GM19324 (cell line): ENCODE measurements around the gene RFTN1.

Experiments used
- ATAC-seq: cut with Tn5 transposase; IDR thresholded peaks from one replicate; pipeline ENCODE4 v1.9.1; 2021; ENCODE audit warnings: mild to moderate bottlenecking, moderate library complexity; ENCODE audit not compliant: unreplicated experiment, low FRiP score

RFTN1 gene

DNA sequence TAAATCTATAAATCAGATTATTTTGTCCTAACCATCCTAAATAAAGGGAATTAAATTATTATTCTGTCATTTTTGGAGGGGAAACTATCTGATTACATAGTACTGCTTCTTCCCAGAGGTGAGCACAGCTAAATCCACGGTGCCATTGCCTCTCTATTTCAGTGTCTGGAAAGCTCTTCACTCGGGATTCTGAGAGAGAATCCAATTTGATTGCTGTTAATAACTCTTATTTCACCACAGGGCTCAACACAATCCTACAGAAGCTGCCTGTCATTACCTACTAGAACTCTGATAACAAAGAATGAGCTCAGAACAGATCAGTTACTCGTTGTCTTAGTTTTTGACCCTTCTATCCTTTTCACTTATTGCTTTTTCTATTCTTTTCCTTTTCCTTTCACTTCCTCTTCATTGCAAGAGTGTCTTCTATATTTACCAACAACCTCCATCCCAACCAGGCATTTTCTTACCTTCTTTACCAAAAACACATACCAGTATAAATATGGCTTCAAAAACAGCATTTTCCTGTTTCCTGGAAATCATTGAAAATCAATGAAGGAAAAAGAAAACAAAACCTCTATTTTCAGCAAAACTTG is 218.1 kb downstream of the RFTN1 start:
- no peak for ATAC-seq

DNA sequence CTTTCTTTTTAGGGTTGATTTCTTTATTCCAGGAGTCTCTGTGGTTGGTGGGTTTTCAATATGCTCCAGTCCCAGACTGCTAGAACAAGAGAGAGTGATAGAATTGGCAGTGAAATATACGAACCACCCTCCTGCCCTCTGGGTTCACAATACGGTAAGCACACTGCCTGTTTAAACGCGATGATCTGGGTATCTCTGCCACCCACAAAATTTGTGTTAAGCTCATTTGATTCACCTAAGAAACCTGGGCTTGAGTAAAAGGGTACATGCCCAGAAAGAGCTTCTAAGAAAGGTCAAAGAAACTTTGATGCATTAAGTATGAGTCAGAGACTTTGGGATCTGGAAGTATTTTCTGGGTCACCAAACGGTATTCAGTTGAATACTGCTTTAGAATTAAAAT is 218.7 kb downstream of the RFTN1 start:
- ATAC-seq, result no peak

DNA sequence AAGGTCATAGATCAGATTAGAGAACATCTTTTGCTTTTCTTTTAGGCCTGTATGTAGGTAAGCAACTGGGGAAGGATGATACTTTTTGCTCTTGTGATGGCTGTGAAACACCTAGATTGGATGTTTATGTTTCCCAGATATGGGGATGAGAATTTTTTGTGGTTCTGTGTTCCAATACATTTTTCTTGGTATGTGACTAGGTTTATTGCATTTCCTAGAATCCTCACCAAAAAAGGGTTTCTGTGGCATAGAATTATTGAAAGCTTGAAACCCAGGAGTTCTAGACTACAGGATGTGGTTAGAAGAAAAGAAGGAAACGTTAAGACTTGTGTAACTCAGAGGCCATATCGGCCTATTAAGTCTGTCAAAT is 222.7 kb downstream of the RFTN1 start:
- ATAC-seq, result no peak

DNA sequence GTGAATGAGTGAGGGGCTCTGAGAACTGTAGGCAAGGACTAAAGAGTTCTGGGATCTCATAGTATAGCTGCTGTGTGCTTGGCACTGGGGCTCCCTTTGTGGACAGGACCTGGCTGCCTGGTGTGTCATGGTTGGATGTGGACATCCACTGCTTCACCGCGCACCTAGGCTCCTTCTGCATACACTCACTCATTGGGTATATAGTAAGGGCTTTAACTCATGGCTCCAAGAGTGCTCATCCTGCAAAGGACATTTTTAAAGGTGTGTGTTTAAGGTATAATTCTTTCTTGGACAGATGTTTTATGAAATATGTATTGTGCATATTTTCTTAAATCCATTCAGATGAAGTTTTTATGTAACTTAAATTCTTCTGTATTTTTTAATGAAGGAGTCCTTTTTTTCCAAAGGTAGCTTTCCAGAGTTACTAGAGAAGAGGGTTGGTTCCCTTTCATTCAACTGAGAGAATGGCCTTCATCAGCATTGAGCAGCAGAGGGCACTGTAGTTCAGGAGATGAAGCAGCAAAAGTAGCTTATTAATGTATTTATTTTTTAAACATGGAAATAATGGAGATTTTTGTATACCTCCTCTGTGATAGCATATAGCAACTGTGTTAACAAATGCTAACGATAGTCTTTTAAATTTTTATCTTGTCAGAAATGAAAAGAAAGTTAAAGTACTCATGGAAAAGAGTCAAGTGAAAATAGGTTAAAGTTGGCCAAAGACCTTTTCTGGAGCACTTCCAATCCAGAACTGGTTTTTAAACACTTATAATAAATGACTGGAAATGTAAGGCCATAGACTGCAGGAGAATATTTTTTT is 223.3 kb downstream of the RFTN1 start:
- ATAC-seq, result no peak

DNA sequence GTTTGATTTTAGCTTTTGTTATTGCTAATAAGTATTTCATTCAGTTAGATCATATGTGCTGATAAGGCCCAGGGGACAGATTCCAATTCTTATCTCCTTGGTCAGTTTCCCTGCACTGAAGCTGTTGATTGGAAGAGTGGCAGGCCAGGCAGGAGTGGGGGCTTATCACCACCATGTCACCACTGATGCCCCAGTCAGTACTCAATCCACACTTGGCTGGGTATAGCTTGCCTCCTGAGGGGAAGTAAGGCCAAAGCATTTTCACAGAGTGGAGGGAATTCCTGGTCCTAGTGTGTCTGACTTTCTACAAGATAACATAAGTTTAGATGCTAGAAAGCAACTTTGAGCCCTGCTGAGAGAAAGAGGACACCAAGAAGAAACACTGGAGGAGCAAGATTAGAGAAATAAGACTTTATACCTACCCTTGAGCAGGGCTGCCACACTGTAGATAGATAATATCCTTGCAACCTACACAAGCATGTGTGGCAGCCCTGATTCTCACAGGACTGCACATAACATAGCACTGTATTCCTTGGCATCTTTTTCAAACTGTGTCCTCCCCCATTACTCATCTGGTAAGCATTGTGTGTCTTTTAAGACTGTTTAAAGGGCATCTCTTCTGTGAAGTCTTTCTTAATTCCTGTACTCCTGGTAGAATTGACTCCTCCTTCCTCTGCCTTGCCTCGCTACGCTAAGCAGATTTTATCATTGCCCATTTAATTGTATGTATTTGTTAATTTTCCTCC is 224.2 kb downstream of the RFTN1 start:
- no peak for ATAC-seq

DNA sequence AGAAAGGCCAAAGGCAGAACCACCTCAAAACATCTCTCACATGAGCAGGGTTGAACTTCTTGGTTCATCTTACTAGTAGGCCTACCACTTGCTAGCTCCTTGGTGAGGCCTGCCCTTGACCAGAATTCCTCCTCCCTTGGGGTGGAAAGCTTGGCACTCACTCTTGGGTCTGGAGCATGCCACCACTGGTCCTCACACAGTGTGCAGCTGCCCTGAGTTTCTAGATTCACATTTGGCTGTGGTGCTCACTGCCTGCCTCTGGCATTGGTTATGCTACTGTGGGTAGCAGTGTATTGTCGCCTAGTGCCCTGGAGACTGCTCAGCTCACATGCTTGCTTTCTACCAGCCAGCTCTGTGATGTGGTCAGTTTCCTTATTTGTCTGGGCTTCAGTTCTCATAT is 224.8 kb downstream of the RFTN1 start:
- no peak for ATAC-seq

DNA sequence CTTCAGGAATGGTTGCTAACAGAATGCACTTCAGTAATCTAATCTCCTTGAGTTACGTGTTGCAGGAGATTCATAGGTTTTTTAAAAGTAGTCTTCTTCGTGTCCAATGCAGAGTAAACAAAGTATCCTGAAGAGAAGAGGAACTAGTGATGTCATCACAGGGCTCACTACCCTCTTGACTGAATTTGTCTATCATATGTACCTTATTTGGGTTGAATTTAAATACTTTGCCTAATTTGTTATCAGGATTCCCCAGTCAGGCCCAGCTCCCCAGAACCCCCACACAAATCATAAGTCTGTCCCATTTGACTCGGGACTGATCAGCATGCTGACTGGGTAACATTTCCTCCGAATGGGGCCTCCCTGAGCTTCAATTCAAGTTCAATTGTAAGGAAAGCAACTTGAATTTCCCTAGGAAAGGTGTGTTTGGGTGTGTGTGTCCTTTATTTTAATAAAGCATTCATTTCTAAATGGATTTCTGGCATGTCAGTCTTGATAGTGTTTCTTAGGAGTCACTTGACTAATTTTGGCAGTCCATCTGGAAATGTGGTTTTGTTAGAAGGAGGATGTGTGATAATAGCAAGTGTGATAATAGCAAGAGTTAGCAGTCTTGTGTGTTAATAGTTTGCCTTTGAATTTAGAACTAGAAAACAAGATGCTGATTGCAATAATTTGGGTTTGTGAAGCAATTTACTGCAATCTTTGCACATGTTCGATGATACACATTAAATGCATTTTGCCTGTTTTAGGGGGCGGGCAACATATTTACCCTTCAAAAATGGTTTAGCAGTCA is 226.6 kb downstream of the RFTN1 start:
- no peak for ATAC-seq

DNA sequence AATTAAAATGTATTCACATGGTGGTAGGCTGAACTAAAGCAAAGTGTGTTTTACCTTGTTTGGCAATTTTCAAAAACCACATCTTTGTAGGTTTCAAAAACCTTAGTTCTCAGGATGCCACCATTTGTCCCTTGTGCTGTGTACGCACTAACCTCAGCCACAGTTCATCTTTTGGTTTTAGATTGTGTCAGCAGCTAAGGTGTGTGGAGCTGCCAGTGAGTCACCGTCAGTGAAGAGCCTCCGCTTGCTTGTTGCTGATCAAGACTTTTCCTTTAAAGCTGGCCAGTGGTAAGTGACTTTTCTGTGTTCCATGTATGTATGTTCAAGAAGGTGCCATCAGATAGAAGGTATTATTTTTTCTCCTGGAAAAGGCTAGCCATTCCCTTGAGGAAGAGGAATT is 227.3 kb downstream of the RFTN1 start:
- ATAC-seq, result no peak

DNA sequence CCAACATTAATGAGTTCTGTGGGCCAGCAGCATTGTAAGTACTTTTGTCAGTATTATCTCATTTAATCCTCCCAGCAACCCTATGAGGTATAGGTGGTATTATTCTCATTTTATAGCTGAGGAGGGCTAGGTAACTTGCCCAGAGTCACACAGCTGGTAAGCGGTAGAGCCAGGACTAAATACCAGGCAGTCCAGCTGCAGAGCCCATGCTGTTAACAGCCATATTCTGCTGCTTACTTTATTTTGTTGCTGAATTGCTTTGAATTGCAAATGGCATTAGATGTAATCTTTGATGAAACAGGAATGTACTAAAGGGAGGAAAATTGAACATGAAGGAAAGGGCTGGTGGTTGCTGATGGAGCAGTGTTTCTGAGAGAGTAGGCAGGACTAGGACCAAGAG is 228.9 kb downstream of the RFTN1 start:
- ATAC-seq, result no peak

DNA sequence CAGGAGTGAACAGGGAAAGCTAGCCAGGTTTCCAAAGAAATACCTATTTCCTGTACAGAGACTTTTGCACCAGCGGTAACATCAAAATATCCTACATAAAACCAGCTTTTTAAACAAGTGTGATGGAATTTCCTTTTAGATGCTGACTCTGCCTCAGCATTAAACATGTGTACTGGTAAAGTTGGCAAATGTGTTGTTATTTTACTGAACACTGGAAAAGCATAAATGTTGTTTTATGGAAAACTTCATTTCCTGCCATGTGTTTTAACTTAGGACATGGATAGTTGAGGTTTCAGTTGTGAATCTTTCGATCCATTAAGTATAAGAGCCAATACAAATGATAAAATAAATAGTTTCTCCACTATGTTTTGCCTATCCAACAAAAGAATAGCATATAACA is 232.8 kb downstream of the RFTN1 start:
- no peak for ATAC-seq

DNA sequence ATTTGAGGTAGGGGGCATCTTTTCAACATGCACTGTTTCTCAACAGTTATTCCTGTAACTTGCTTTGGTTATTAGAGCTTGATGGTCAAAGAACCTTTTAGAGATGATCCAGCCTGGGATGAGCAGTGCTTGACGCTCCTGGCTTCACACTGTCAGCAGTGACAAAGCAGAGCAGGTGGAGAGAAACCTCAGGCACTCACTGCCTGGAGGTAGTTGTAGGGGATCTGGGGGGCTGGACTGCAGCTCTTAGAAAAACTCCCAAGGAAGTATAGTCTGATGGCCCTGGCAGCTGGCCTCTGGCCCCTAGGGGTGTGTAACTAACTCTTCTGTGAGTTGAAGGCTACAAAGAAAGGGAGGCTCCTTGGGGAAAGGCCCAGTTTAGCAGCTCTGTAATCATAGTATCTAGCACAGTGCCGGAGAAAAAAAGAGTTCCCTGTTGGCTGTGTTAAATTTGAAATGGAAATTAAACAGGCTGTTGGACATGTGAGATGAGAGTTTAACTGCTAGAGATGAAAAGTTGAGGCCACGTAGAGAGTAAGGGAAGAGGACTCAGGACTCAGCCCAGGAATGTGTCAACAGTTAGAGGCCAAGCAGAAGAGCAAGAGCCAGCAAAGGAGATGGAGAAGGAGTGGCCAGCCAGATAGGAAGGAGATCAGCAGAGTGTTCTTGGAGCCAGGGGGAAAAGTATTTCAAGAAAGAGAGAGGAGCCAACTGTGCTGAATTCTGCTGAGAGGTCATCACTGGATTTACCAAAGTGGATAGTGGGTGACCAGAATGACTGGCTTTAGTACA is 234.3 kb downstream of the RFTN1 start:
- no peak for ATAC-seq

DNA sequence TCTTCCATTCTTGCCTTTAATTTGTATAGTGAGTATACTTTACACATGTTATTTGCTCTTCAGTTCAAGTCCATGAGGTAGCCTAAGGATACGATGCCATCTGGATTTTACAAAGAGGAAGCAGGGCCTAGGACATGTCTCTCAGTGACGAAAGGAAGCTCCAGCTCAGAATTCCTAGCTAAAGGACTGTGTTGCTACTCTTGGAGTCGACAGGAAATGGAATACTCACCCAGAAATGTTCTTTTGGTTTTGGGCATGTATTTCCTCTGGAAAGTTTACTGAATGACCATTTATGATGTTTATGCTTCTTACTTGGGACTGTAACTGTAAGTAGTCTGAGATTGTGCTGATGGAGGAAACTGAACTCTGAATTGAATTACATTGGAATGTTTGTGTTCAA is 236.0 kb downstream of the RFTN1 start:
- no peak for ATAC-seq

DNA sequence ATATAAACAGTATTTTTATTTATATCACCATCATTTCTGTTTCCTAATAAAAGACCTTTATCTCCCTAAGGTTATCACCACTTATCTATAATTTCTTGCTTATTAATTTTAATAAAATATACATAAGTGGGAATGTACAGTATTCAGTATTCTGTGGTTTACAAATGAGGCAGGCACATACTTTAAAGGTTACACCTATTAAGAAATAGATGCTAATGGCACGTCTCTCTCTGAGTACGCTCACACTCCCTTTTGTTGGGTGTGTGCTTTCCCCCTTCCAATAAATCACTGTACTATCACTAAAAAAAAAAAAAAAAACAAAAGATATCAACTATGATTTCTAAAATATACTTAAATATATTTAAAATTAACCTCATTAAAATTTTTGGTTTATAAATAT is 239.6 kb downstream of the RFTN1 start:
- no peak for ATAC-seq

DNA sequence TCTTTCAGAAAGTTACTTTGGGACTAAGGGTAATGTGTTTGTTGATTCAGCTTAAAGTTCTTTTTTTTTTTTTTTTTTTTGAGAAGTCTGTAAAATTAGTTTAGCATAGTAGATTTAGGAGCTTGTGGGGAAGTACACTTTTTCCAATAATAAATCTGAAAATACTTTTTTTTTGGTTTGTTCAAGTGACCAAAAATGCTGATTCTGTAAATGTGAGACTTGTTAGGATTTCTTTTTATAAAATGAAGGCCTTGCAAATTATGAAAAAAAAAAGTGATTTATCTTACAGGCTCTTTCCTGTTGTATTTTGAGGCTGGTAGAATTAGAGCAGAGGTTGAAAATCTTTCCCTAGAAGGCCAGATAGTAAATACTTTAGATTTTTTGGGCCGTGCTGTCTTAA is 240.9 kb downstream of the RFTN1 start:
- no peak for ATAC-seq

DNA sequence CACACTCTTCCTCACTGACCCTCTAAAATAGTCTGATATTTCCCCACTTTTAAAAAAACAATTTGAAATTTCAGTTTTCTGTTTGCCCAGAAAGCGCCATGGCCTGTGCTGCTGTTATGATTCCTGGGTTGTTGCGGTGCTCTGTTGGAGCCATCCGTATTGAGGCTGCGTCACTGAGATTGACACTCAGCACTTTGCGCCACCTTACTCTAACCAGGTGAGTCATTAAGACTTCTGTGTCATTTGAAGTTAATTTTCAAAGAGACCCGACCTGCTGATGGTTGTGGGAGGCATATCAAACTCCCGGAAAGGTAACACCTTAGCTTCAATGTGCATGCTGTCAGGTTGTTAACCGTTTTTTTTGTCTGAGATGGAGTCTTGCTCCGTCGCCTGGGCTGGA is 242.6 kb downstream of the RFTN1 start:
- ATAC-seq, result no peak

DNA sequence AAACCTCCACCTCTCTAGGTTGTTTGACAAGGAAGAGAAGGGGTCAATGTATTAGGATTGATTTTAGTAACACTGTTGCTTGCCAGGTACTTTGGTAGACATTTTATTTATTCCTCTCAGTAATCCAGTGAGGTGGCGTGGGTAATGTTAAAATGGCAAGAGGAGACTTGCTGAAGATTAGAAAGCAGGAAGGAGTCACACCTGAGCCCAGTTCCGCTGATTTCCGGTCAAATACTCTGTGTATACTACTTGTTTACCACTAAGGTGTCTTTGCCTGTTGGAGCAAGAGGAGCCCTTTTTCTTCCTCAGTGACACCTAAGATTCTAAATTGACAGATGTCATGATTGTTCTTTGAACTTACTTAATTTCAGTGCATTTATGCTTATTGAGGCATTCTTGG is 246.8 kb downstream of the RFTN1 start:
- ATAC-seq, result no peak
